Ascending aorta (tissue), 2 donors: Measurements from ENCODE around the gene OSBPL3. TPM values are rescaled to one million over a fixed set of nuclear protein-coding genes. Genes with fewer than 3 reads are reported as not detected.
"Not testable (repeated sequence)": the region's sequence is repeated elsewhere in the genome, so short reads cannot be mapped to it uniquely, and the experiment has no call there.

Experiments used
- DNase-seq, 2 donors: peaks; one replicate each; pipeline ENCODE4 v3.0.0-alpha.2; 2019; ENCODE audit warnings: low spot score in 2 of 2
- H3K27ac ChIP-seq, 2 donors: fragments of 200-600 bp; sonication (generic); one replicate each; pipeline ENCODE4 v1.5.1; 2016 to 2017; ENCODE audit warnings: mild to moderate bottlenecking in 1 of 2
- H3K27me3 ChIP-seq: fragments of 200-600 bp; sonication (generic); one replicate; pipeline ENCODE4 v1.5.1; 2017
- H3K36me3 ChIP-seq, 2 donors: fragments of 200-600 bp; sonication (generic); one replicate each; pipeline ENCODE4 v1.5.1; 2016
- H3K4me1 ChIP-seq, 2 donors: fragments of 200-600 bp; sonication (generic); one replicate each; pipeline ENCODE4 v1.5.1; 2016 to 2017; ENCODE audit warnings: mild to moderate bottlenecking in 1 of 2
- H3K4me3 ChIP-seq, 2 donors: fragments of 200-600 bp; sonication (generic); one replicate each; pipeline ENCODE4 v1.5.1; 2016 to 2017; ENCODE audit warnings: mild to moderate bottlenecking in 1 of 2
- H3K9me3 ChIP-seq, 2 donors: fragments of 200-600 bp; sonication (generic); one replicate each; pipeline ENCODE4 v1.5.1; 2016
- CTCF ChIP-seq, 3 experiments: fragments of 200-600 bp in 2 of 3; fragments of 450-650 bp in 1 of 3; sonication (generic) in 2 of 3; IDR thresholded peaks; one replicate each; pipeline ENCODE4 v1.5.1; 2016 to 2019; ENCODE audit warnings: antibody characterized with exemption in 3 of 3, mild to moderate bottlenecking in 1 of 3, moderate library complexity in 1 of 3
- intact Hi-C: fragments of 100-400 bp; cut with DNase I; formaldehyde crosslinking; loops from one replicate; pipeline ENCODE4 v1.15.1; 2023
- total RNA-seq: library from RNA; depleted of rRNA; stranded (reverse); fragments of >200 nt; gene quantifications from one replicate; pipeline ENCODE4 v1.1.0, GENCODE V29; 2016

OSBPL3 gene
- total RNA-seq, 1 donor from 2014 or later: 0.96 TPM

DNA sequence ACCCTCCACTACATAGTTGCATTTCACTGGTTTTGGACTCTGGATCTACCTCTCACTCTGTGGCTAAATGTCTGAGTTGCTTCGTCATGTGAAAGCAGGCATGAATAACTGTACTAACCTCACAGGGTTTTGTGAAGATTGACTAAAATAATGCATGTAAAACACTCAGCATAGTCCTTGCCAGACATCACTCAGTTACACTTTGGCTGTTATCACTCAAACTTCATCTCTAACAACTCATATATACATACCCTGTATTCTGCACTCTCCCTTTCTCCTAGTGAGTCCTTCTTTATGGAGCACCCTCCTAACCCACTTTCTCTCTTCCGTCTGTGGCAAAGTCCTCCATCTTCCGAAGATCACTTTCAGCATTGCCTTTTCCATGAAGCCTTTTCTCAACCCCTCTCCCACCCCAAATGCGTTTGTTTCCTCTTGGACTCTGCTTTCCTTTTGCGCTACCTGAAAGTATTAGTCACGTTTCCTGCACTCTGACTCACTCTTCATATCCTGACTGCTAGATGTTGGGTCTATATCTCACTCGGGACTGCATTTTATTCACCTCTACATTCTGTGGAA, 72.6 kb downstream of the OSBPL3 start:
- Histone ChIP-seq H3K36me3 (no peaks in the 10 kb centered on the region), H3K4me1 (no peaks in the 10 kb centered on the region), H3K27ac (no peak overlapping the region), H3K9me3 (no peaks in the 10 kb centered on the region), H3K4me3 (no peak overlapping the region), H3K27me3 (no peaks in the 10 kb centered on the region)
- no peak for DNase-seq
- intact Hi-C loops: no loop called here
- no peak for TF ChIP-seq CTCF (IDR thresholded peaks at IDR 0.05)

DNA sequence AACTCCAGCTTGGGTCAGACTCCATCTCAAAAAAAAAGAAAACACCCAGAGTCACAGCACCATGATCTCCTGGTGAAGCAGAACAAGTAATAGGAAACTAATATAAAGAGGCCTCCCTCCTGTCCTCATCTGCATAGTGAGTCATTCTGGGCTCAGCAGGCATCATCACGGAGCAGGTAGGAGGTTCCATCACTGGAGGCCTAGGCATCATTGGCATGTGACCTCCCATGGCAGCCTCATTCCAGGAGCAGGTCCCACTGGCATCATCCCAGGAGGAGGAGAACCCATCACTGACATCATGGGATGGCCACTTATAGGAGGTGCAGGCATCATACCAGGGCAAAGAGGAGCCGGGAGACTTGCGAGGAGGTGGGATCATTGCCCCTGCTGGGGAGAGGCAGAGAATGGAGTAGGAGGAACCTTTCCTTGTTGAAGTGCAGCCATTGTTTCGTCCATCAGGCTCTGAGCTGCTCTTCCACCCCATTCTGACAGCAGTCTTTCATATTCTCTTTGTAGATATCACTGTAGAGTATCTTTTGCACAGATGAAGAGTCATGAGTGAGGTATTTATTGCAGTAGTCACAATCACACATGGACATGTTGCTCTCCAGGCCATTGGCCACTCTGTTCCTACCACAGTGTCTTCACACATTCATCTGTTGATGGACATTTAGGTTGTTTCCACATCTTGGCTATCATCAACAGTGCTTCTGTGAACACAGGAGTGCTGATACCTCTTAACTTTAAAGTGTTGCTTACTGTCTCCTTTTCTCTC, 73.8 kb downstream of the OSBPL3 start:
- no peak overlapping the region for H3K27ac ChIP-seq
- H3K4me1 ChIP-seq: no peaks in the 10 kb centered on the region
- DNase-seq: no peak
- H3K36me3 ChIP-seq: no peaks in the 10 kb centered on the region
- H3K27me3 ChIP-seq: no peaks in the 10 kb centered on the region
- no peak for TF ChIP-seq CTCF (IDR thresholded peaks at IDR 0.05)
- no peaks in the 10 kb centered on the region for H3K9me3 ChIP-seq
- no peak overlapping the region for H3K4me3 ChIP-seq
- intact Hi-C loops: no loop called here

DNA sequence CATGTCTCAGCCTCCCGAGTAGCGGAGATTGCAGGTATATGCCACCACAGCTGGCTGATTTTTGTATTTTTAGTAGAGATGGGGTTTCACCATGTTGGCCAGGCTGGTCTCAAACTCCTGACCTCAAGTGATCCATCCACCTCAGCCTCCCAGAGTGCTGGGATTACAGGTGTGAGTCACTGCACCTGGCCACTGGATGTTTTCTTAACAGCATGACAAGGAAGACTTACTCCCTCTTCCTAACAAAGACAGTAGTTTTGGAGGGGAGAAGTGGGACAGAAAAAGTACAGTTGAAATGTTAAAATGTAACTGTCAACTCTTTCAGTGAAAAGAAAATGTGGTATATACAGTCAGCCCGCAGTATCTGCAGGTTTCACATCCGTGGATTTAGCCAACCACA, 76.0 kb downstream of the OSBPL3 start:
- DNase-seq, H3K4me1 ChIP-seq, H3K27ac ChIP-seq, H3K27me3 ChIP-seq, intact Hi-C loops, H3K36me3 ChIP-seq, H3K9me3 ChIP-seq, H3K4me3 ChIP-seq: not testable (repeated sequence)

DNA sequence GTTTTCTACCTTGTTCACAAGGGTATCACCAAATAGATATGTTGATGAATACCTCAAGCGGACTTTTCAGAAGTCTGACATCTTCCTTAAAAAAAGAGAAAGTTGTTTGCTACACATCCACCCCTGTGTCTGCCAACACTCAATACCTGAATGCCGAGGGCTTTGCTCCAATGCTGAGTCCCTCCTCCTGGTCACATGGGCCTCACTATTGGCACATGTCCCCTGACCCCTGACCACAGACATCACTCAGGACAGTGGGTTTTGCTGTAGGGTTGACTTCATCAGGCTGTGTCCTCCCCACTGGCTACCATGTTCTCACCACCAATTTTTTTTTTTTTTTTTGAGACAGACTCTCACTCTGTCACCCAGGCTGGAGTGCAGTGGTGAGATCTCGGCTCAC, 76.4 kb downstream of the OSBPL3 start:
- no peaks in the 10 kb centered on the region for H3K36me3 ChIP-seq
- no peaks in the 10 kb centered on the region for H3K9me3 ChIP-seq
- DNase-seq: no peak
- intact Hi-C loops: no loop called here
- H3K4me3 ChIP-seq: no peak overlapping the region
- TF ChIP-seq CTCF (IDR thresholded peaks at IDR 0.05): no peak
- H3K27ac ChIP-seq: no peak overlapping the region
- H3K27me3 ChIP-seq: no peaks in the 10 kb centered on the region
- H3K4me1 ChIP-seq: no peaks in the 10 kb centered on the region

- intact Hi-C loops: no loop called here
- no peak for DNase-seq
Observed at GRCh38 chr7:24902931-24903330, 77.0 kb downstream of the OSBPL3 start.

More at GRCh38 chr7:24902931-24903330, 77.0 kb downstream of the OSBPL3 start:
- H3K27ac ChIP-seq: no peak overlapping the region
- H3K4me1 ChIP-seq: no peaks in the 10 kb centered on the region
- TF ChIP-seq CTCF (IDR thresholded peaks at IDR 0.05): no peak
- no peaks in the 10 kb centered on the region for H3K27me3 ChIP-seq
- no peak overlapping the region for H3K4me3 ChIP-seq
- H3K9me3 ChIP-seq: no peaks in the 10 kb centered on the region
- no peaks in the 10 kb centered on the region for H3K36me3 ChIP-seq
